Measurements from ENCODE around the gene DNAAF8. TPM values are rescaled to one million over a fixed set of nuclear protein-coding genes. Genes with fewer than 3 reads are reported as not detected.

Gene DNAAF8
- polyA plus RNA-seq, 5 donors: 1.6 to 4.8 (median 2.4) TPM

GRCh38 chr16:4750896-4751295 lies 16.6 kb downstream of the DNAAF8 start:
- DNase-seq: no peak

GRCh38 chr16:4752351-4753100 lies 18.2 kb downstream of the DNAAF8 start:
- no peak for DNase-seq

DNA sequence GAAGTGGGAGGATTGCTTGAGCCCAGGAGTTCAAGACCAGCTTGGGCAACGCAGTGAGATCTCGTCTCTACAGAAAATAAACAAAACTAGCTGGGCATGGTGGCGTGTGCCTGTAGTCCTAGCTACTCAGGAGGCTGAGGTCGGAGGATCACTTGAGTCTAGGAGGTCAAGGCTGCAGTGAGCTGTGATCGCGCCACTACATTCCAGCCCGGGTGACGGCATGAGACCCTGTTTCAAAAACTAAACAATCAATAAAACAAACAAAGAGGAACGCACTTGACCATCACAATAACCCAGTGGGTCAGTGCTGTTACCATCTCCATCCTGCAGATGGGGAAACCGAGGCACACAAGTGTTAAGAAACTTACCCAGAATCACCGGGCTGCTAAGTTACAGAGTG lies 18.9 kb downstream of the DNAAF8 start:
- no peak for DNase-seq

DNA sequence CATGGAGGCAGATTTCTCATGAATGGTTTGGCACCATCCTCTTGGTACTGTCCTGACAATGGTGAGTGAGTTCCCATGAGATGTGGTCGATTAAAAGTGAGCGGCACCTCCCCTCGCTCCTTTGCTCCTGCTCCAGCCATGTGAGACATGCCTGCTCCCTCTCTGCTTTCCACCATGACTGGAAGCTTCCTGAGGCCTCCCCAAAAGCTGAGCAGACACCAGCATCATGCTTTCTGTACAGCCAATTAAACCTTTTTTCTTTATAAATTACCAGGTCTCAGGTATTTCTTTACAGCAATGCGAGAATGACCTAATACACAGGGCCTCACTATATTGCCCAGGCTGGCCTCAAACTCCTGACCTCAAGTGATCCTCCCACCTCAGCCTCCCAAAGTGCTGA lies 20.5 kb downstream of the DNAAF8 start:
- no peak for DNase-seq

GRCh38 chr16:4755687-4756086 lies 21.4 kb downstream of the DNAAF8 start:
- DNase-seq: no peak

- no peak for DNase-seq
Measured at GRCh38 chr16:4760221-4760910, 26.0 kb downstream of the DNAAF8 start.

GRCh38 chr16:4762205-4762604 lies 27.9 kb downstream of the DNAAF8 start:
- DNase-seq: no peak

DNA sequence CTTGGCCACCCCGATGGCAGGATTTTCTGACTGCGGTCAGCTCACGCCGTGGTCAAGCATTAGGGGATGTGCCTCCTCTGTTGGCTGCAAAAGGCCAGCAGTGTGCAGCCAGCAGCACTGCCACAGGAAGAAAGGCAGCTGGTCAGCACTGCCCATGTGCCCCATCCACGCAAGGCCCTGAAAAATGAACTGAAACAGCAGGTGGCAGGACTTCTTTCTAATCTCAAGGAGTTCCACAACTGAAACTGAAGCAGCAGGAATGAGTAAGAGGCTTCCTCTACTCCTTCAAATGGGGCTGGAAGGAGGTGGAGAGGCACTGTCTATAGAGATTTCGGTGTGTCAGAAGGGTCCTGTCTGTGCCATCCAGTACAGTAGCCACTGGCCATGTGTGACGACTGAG lies 29.5 kb downstream of the DNAAF8 start:
- no peak for DNase-seq

DNA sequence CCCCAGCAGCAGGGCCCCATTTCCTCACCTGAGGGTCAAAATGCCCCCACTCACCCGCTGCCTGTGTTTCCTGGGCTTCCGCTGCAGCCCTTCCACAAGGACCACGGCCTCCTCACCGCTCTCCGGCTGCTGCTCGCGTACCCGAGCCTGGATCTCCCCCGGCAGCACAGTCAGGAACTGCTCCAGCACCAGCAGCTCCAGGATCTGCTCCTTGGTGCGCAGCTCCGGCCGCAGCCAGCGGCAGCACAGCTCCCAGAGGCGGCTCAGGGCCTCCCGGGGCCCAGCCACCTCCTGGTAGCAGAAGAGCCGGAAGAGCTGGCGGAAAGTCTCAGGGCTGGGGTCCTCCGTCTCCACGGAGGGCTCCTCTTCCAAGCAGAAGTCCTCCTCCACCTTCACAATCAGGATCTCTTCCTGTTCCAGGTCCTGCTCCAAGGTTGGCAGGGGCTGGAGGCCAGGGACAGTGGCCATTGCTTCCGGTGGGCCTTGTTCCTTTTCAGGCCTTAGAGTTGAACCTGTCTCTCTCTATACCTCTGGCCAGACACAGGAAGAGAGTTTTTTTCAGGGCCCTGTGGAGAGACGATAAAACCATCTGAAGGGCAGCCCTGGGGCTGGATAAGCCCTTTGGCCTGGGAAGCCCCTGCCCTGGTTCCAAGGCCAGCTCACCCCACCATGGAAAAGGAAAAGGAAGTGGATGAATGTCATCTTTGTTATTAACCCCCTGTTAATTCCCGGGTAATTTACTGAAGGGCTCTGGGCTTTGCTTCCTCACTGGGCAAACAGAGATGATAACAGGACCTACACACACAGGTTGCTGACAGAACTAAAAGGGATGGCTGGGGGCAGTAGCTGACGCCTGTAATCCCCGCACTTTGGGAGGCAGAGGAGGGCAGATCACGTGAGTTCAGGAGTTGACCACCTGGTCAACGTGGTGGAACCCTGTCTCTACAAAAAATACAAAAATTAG lies 31.5 kb downstream of the DNAAF8 start:
- DNase-seq: no peak

DNA sequence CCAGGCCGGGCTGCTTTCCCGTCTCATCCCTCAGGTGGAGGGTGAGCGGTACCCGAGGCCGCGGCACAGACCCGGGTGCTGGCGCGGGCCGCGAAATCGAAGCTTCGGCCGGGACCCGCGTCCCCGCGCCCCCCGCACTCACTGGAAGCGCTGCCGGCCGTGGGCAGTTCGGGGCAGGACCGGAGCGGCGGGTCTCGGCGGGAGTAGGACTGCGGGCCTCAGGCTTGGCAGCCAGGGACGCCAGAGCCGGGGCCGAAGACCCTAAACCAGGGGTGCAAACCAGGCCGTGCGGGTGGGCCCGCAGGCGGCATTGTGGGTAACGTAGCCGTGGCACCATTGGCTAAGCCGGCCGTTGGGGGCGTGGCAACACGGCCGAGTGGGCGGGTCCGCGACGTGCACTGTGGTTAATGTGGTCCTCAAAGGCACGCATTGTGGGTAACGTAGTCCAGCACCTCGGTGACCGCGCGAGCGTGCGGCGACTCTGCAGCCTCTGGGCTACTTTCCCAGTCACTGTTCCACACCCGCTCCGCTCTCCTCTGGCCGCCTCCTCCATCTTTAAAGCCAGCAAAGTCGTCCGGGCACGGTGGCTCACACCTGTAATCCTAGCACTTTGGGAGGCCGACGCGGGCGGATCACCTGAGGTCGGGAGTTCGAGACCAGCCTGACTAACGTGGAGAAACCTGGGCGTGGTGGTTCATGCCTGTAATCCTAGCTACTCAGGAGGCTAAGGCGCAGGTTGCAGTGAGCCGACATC lies 32.7 kb downstream of the DNAAF8 start, which contains the start of gene ZNF500:
Gene ZNF500, minus strand, starts transcription at position 288 of the 754 bp plus-strand sequence. CDS start 1,184 bp downstream, outside the sequence.
- peak; percentile 96 for DNase-seq

- no peak for DNase-seq
Measured at GRCh38 chr16:4767872-4768548, 33.7 kb downstream of the DNAAF8 start.

GRCh38 chr16:4768549-4769305 lies 34.4 kb downstream of the DNAAF8 start:
- DNase-seq: peak; percentile 94 to 96

GRCh38 chr16:4769306-4769638 lies 34.9 kb downstream of the DNAAF8 start:
- no peak for DNase-seq

GRCh38 chr16:4771646-4772045 lies 37.3 kb downstream of the DNAAF8 start:
- DNase-seq: no peak

GRCh38 chr16:4772351-4772750 lies 38.0 kb downstream of the DNAAF8 start:
- DNase-seq: no peak

- no peak for DNase-seq
Measured at GRCh38 chr16:4775005-4775404, 40.7 kb downstream of the DNAAF8 start.

DNA sequence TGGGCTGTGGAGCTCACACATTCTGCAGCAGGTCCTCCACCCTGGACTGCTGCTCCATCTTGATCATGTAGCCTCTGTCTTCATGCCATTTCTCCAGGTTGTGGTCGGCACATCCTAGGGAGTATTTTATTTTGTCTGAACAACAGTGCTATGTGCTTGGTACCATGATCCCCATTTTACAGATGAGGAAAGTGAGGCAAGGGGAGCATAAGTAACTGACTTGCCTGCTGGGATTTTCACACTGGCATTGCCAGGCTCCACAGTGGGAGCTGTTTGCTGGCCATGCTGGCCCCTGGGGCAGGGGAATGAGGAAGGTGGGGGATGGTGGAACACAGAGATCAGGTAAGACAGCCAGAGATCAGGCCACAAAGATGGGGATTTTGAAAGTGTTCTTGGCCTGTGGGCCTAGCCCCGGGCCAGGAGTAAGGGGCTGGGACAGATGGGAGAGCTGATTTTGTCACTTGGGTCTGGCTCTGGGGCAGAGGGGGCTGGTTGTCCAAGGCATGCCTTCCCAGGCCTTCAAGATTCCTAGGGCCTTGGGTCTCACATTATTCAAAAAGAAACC lies 41.9 kb downstream of the DNAAF8 start:
- DNase-seq: no peak

DNA sequence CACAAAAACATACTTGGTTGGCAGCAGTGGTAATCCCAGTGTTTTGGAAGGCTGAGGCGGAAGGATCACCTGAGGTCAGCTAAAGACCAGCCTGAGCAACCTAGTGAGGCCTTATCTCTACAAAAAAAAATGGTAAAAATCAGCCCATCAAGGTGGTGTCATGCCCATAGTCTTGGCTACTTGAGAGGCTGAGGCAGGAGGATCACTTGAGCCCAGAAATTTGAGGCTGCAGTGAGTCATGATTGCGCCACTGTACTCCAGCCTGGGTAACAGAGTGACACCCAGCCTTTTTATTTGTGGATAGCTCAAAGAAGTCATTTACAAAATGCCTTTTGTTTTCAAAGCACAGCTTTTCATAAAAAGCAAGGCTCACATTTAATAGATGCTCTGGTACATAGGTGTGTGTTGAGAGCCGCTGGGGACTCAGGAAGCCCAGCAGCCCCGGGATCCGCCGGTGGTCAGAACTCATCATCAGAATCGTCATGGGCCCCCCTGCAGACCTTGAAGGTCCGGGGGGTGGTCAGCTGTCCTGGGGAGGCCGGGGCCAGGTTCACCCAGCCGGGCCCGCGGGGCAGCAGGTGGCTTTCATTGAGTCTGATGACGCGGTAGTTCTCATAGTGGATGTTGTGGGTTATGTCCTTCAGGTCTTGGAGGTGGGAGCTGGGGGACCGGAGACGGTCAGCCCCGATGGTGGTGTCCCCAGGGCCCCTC lies 43.2 kb downstream of the DNAAF8 start:
- no peak for DNase-seq

DNA sequence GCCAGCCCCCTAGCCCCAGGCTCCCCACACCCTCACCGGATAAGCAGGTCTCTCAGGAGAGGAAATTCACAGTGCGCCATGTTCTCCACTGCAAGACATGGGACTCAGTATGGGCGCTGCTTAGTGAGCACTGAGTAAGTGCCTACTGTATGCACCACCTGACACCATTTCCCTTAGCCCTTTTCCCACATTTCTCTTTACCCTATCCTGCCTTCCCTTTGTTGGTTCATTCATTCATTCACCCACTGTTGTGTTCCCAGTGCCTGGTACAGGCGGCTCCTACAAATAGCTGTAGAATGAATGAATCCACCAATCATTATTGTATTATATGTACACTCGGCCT lies 43.7 kb downstream of the DNAAF8 start:
- DNase-seq: no peak

All from right lung (tissue), 5 donors.